Measurements from ENCODE around the gene RAB39A.

RAB39A gene

DNA sequence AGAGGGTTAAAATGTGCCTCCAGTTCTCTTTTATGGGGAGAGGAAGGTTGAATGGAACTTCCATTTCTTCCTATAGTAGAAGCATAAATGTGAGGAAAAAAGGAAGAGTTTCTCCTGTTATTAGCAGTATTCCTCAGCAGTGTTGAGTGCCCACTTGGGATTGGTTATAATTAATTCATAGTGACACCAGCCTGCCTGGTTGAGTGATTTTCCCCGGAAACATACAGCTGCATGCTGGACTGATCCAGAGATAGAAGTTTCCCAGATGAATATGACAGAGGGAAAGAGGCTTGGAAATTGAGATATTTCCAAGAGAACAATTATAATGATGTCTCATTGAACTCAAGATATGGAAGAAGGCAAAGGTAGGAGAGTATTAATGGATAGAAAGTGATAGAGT is 28.3 kb downstream of the RAB39A start:
- ChIA-PET CTCF (no interaction called here), POLR2A (no interaction called here)
- TF ChIP-seq L3MBTL2 (conservative IDR thresholded peaks at IDR 0.05) (no peak), ARNT (IDR thresholded peaks at IDR 0.05) (no peak), TARDBP (IDR thresholded peaks at IDR 0.05) (no peak), ELF4 (IDR thresholded peaks at IDR 0.05) (no peak), FOXM1 (IDR thresholded peaks at IDR 0.05; ENCODE audit: borderline replicate concordance) (no peak), NFRKB (IDR thresholded peaks at IDR 0.05) (no peak), LEF1 (IDR thresholded peaks at IDR 0.05; ENCODE audit: borderline replicate concordance) (no peak), CTBP1 (IDR thresholded peaks at IDR 0.05; ENCODE audit: borderline replicate concordance) (no peak)
- no peak for DNase-seq (ENCODE audit: extremely low spot score)

DNA sequence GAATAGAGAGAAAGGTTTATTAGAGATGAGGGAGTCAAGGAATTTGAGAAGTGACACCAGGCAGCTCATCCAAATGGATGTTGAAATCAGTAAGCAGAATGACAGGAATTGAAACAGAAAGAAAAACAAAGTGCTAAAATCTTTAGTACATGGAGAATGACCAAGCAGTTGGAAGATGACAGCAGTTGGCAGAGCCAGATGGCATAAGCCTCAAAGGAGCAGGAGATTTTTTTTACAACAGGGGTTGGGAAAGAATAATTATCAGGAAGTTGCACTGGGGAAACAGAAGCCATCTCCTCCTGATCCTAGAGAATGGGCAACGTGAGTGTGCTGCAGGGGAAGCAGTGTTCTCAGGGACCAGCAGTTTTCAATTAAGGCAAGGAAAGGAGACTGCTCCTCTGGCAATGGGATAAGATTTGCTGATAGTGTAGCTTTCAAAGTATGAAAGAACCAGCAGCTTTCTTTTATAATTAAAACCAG is 28.9 kb downstream of the RAB39A start:
- CTCF ChIA-PET = no interaction called here
- POLR2A ChIA-PET = no interaction called here
- TF ChIP-seq LEF1 (IDR thresholded peaks at IDR 0.05; ENCODE audit: borderline replicate concordance) = no peak
- no peak for TF ChIP-seq SUZ12 (IDR thresholded peaks at IDR 0.05)
- TF ChIP-seq FOXM1 (IDR thresholded peaks at IDR 0.05; ENCODE audit: borderline replicate concordance) = no peak
- TF ChIP-seq, protein P1, sequence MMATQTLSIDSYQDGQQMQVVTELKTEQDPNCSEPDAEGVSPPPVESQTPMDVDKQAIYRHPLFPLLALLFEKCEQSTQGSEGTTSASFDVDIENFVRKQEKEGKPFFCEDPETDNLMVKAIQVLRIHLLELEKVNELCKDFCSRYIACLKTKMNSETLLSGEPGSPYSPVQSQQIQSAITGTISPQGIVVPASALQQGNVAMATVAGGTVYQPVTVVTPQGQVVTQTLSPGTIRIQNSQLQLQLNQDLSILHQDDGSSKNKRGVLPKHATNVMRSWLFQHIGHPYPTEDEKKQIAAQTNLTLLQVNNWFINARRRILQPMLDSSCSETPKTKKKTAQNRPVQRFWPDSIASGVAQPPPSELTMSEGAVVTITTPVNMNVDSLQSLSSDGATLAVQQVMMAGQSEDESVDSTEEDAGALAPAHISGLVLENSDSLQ (IDR thresholded peaks at IDR 0.05) = no peak
- no peak for TF ChIP-seq TARDBP (IDR thresholded peaks at IDR 0.05)
- no peak for TF ChIP-seq FOXK2 (IDR thresholded peaks at IDR 0.05)
- TF ChIP-seq L3MBTL2 (conservative IDR thresholded peaks at IDR 0.05) = no peak
- TF ChIP-seq ARNT (IDR thresholded peaks at IDR 0.05) = no peak
- TF ChIP-seq CTBP1 (IDR thresholded peaks at IDR 0.05; ENCODE audit: borderline replicate concordance) = no peak
- no peak for DNase-seq (ENCODE audit: extremely low spot score)

DNA sequence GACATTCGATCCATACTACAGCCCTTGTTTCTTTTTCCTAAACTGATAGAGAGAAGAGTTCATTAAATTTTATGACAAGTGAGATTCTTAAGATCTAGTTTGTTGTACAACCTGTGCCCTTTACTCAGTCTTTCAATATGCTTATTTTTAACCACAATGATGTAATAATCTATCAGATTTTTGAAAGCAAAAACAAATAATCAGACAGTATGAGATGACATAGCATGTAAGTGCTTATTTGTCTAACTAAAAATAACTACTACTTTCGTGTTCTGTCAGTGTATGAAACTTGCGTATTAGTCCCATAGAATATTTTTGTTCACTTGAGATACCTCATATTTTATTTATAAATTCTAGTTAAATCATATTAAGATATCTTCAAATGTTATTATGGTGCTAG is 33.2 kb downstream of the RAB39A start:
- ChIA-PET CTCF (no interaction called here), POLR2A (no interaction called here)
- DNase-seq (ENCODE audit: extremely low spot score) = no peak
- TF ChIP-seq SP1 (IDR thresholded peaks at IDR 0.05) (no peak), LEF1 (IDR thresholded peaks at IDR 0.05; ENCODE audit: borderline replicate concordance) (no peak), NFRKB (IDR thresholded peaks at IDR 0.05) (no peak), FOXA1 (IDR thresholded peaks at IDR 0.05) (no peak), FOXM1 (IDR thresholded peaks at IDR 0.05; ENCODE audit: borderline replicate concordance) (no peak), L3MBTL2 (conservative IDR thresholded peaks at IDR 0.05) (no peak), HDGF (IDR thresholded peaks at IDR 0.05; ENCODE audit: borderline replicate concordance) (no peak), ELF4 (IDR thresholded peaks at IDR 0.05) (no peak), ZNF384 (IDR thresholded peaks at IDR 0.05) (no peak), ARNT (IDR thresholded peaks at IDR 0.05) (no peak), FOXK2 (IDR thresholded peaks at IDR 0.05) (no peak), BHLHE40 (IDR thresholded peaks at IDR 0.05; ENCODE audit: borderline replicate concordance) (no peak), SUZ12 (IDR thresholded peaks at IDR 0.05) (no peak), CTBP1 (IDR thresholded peaks at IDR 0.05; ENCODE audit: borderline replicate concordance) (no peak)
- TF ChIP-seq, protein P1 (IDR thresholded peaks at IDR 0.05) = no peak

DNA sequence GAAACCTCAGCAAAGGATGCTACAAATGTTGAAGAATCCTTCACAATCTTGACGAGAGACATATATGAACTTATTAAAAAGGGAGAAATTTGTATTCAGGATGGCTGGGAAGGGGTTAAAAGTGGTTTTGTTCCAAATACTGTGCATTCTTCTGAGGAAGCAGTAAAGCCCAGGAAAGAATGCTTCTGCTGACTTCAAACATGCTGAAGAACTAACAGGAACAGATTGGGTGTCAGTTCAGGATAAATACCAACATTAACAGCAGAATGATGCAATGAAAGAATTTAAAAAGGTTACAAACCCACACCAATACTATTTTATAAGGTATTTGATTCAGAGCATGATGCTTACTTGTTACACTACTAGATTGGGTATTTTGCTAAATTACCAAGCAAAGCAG is 33.9 kb downstream of the RAB39A start:
- DNase-seq (ENCODE audit: extremely low spot score) = no peak
- ChIA-PET CTCF (no interaction called here), POLR2A (no interaction called here)
- TF ChIP-seq SUZ12 (IDR thresholded peaks at IDR 0.05) = no peak
- no peak for TF ChIP-seq L3MBTL2 (conservative IDR thresholded peaks at IDR 0.05)
- TF ChIP-seq ZNF384 (IDR thresholded peaks at IDR 0.05) = no peak
- no peak for TF ChIP-seq FOXM1 (IDR thresholded peaks at IDR 0.05; ENCODE audit: borderline replicate concordance)

DNA sequence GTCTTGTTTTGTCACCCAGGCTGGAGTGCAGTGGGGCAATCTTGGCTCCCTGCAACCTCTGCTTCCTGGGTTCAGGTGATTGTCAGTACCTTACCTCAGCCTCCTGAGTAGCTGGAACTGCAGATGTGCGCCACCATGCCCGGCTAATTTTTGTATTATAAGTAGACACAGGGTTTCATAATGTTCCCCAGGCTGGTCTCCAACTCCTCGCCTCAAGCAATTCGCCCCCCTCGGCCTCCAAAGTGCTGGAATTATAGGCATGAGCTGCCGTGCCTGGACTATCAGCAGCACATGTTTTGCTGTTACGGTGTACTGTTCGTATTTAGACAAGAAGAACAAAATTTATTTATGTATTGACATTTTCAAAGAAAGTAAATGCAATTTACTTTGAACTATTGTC is 34.8 kb downstream of the RAB39A start:
- CTCF ChIA-PET = no interaction called here
- TF ChIP-seq SP1 (IDR thresholded peaks at IDR 0.05) = no peak
- no peak for TF ChIP-seq FOXK2 (IDR thresholded peaks at IDR 0.05)
- TF ChIP-seq NFRKB (IDR thresholded peaks at IDR 0.05) = no peak
- no peak for TF ChIP-seq CTBP1 (IDR thresholded peaks at IDR 0.05; ENCODE audit: borderline replicate concordance)
- no peak for TF ChIP-seq HDGF (IDR thresholded peaks at IDR 0.05; ENCODE audit: borderline replicate concordance)
- TF ChIP-seq FOXM1 (IDR thresholded peaks at IDR 0.05; ENCODE audit: borderline replicate concordance) = no peak
- TF ChIP-seq L3MBTL2 (conservative IDR thresholded peaks at IDR 0.05) = no peak
- no peak for TF ChIP-seq TARDBP (IDR thresholded peaks at IDR 0.05)
- POLR2A ChIA-PET = no interaction called here

DNA sequence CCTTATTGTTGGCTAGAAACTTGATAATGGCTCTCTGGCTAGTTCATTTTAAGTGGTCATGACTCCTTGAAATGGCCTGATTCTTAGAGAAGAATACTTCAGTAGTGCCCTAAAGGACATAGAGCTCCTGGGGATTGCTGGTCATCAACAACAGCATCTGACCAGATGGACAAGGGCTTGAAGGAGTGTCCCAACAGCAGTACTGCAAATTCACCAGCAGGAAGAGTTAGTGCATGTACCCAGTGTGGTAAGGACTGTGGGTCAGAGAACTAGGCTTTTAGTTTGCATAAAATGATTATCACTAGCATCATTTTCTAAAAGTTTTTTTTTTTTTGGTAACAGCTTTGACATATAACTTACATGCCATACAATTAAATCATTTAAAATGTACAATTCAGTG is 41.0 kb downstream of the RAB39A start:
- peak; percentile 16 for DNase-seq (ENCODE audit: extremely low spot score)
- POLR2A ChIA-PET = interaction anchor here (0.7 kb wide), 1 partner anchor 14 kb away, joined by 3 read pairs; no protein-coding TSS in a partner anchor
- CTCF ChIA-PET = interaction anchor here (0.6 kb wide), 1 partner anchor 26 kb away, joined by 4 read pairs; no protein-coding TSS in a partner anchor
- TF ChIP-seq TARDBP (IDR thresholded peaks at IDR 0.05) (no peak), NFRKB (IDR thresholded peaks at IDR 0.05) (no peak), SP1 (IDR thresholded peaks at IDR 0.05) (no peak), SUZ12 (IDR thresholded peaks at IDR 0.05) (no peak), FOXA1 (IDR thresholded peaks at IDR 0.05) (no peak), HDGF (IDR thresholded peaks at IDR 0.05; ENCODE audit: borderline replicate concordance) (no peak), LEF1 (IDR thresholded peaks at IDR 0.05; ENCODE audit: borderline replicate concordance) (no peak), CTBP1 (IDR thresholded peaks at IDR 0.05; ENCODE audit: borderline replicate concordance) (no peak), ARNT (IDR thresholded peaks at IDR 0.05) (no peak), FOXM1 (IDR thresholded peaks at IDR 0.05; ENCODE audit: borderline replicate concordance) (no peak), BHLHE40 (IDR thresholded peaks at IDR 0.05; ENCODE audit: borderline replicate concordance) (no peak), ELF4 (IDR thresholded peaks at IDR 0.05) (no peak), L3MBTL2 (conservative IDR thresholded peaks at IDR 0.05) (no peak), ZNF384 (IDR thresholded peaks at IDR 0.05) (no peak)
- TF ChIP-seq, protein P1 (IDR thresholded peaks at IDR 0.05) = no peak

More for the DNA sequence above, 34.8 kb downstream of the RAB39A start:
- DNase-seq (ENCODE audit: extremely low spot score) = no peak

Data from HEK293T (cell line).